Spleen (tissue), 11 donors: ENCODE data around the gene PRKAG3. TPM values are rescaled to one million over a fixed set of nuclear protein-coding genes. Genes with fewer than 3 reads are reported as not detected.
A peak's percentile ranks its signal among the peaks of the same experiment; 100 is the strongest.

ENCODE experiments used
- DNase-seq: peaks from one replicate; pipeline ENCODE4 v3.0.0-alpha.2; 2020
- H3K27ac ChIP-seq, 8 donors: fragments of 200-600 bp; sonication (generic) in 7 of 8; 1 replicate in 4 of 8; 2 replicates in 4 of 8; pipeline versions ENCODE4 v1.5.0 to v1.8.0; 2016 to 2021; ENCODE audit warnings: inconsistent platforms in 4 of 8, mild to moderate bottlenecking in 4 of 8, moderate library complexity in 1 of 8
- H3K27me3 ChIP-seq, 7 donors: fragments of 200-600 bp; sonication (generic) in 6 of 7; replicated peaks in 1 of 7; 1 replicate in 4 of 7; 2 replicates in 3 of 7; pipeline versions ENCODE4 v1.5.0 to v1.8.0; 2016 to 2021; ENCODE audit warnings: inconsistent platforms in 3 of 7, mild to moderate bottlenecking in 1 of 7
- H3K36me3 ChIP-seq, 6 donors: fragments of 200-600 bp; sonication (generic) in 5 of 6; 1 replicate in 4 of 6; 2 replicates in 2 of 6; pipeline versions ENCODE4 v1.5.0 to v1.8.0; 2016 to 2021; ENCODE audit warnings: inconsistent platforms in 2 of 6
- H3K4me1 ChIP-seq, 6 donors: fragments of 200-600 bp; sonication (generic) in 5 of 6; 1 replicate in 3 of 6; 2 replicates in 3 of 6; pipeline versions ENCODE4 v1.5.0 to v1.8.0; 2016 to 2021; ENCODE audit warnings: inconsistent platforms in 3 of 6
- H3K4me3 ChIP-seq, 8 donors: fragments of 200-600 bp; sonication (generic) in 7 of 8; 1 replicate in 4 of 8; 2 replicates in 4 of 8; pipeline versions ENCODE4 v1.5.0 to v1.8.0; 2016 to 2021; ENCODE audit warnings: inconsistent platforms in 4 of 8, mild to moderate bottlenecking in 4 of 8, moderate library complexity in 2 of 8
- H3K9me3 ChIP-seq, 8 donors: fragments of 200-600 bp; sonication (generic) in 7 of 8; 1 replicate in 4 of 8; 2 replicates in 4 of 8; pipeline versions ENCODE4 v1.5.0 to v1.8.0; 2016 to 2021; ENCODE audit warnings: inconsistent platforms in 4 of 8
- CTCF ChIP-seq, 11 experiments: fragments of 200-600 bp in 7 of 11; fragments of 450-650 bp in 4 of 11; sonication (generic) in 4 of 11; IDR thresholded peaks in 8 of 11; conservative IDR thresholded peaks in 3 of 11; 1 replicate in 7 of 11; 2 replicates in 4 of 11; pipeline versions ENCODE4 v1.4.0 to v1.8.0; 2016 to 2021; ENCODE audit warnings: antibody characterized with exemption in 11 of 11, inconsistent platforms in 4 of 11, mild to moderate bottlenecking in 1 of 11
- POLR2A ChIP-seq, 3 donors: fragments of 450-650 bp; IDR thresholded peaks; one replicate each; pipeline ENCODE4 v1.5.1; 2017; ENCODE audit warnings: antibody characterized with exemption in 3 of 3, mild to moderate bottlenecking in 1 of 3
- POLR2AphosphoS5 ChIP-seq, 3 donors: sonication (generic); formaldehyde crosslinking; IDR thresholded peaks; one replicate each; pipeline ENCODE4 v1.5.1; 2017; ENCODE audit warnings: antibody characterized with exemption in 3 of 3
- WGBS, 5 donors: extraction: QIAGEN DNeasy Blood & Tissue Kit in 3 of 5; methylation state at CpG; one replicate each; pipeline versions ENCODE4 v1.1.5 to v1.1.7; 2013 to 2018; 5-methylcytosine and 5-hydroxymethylcytosine counted together
- intact Hi-C: fragments of 100-400 bp; cut with DNase I; formaldehyde crosslinking; loops from one replicate; pipeline ENCODE4 v1.15.0; 2023; ENCODE audit warnings: low total_unique reads
- polyA plus RNA-seq, 3 donors: library from polyadenylated mRNA; stranded (reverse); fragments of 200-250 nt; gene quantifications; one replicate each; pipeline ENCODE4 v1.2.1, GENCODE V29; 2013
- total RNA-seq, 7 donors: library from RNA; depleted of rRNA in 3 of 7; stranded (reverse); fragments of >200 nt in 3 of 7; fragmentation: NEBNext Ultra II Directional in 4 of 7; extraction: Animal tissue kit (Norgen Biotek cat#: 25700) in 4 of 7; gene quantifications; one replicate each; pipeline versions ENCODE4 v1.1.0 to v1.2.1, GENCODE V29; 2016 to 2021
- donor health status: healthy with polysubstance abuse.
- donor health status: DM: no; HTN: no; CAD: no; lungs with moderate emphysema.
- donor health status: DM: no; HTN: no; CAD: no.
- donor health status: Bipolar disorder and iron deficiency.
- donor health status: healthy.
- donor health status: DM: no; HTN: no; CAD: no.
- donor health status: DM: yes; HTN: yes; CAD: no.

PRKAG3 gene
- total and polyA plus RNA-seq, 10 donors: not detected

DNA sequence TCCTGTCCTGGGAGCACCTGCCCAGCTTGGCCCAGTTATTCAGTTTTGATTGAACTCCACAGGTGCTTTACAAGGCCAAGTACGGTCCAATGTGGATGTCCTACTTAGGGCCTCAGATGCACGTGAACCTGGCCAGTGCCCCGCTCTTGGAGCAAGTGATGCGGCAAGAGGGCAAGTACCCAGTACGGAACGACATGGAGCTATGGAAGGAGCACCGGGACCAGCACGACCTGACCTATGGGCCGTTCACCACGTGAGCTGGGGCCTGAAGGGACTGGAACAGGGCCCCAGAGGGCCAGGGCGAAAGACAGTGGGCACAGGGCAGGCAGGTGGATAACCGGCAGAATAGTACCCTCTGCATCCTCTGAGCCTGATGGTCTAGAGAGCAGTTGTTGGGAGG is 22.1 kb downstream of the PRKAG3 start:
- peaks cover 0 to 9% (median 7%) of the 10 kb centered on the region in 8 donors for H3K9me3 ChIP-seq
- peaks cover 0 to 25% (median 4%) of the 10 kb centered on the region in 6 donors for H3K36me3 ChIP-seq
- intact Hi-C loops: no loop called here
- TF ChIP-seq CTCF (IDR thresholded peaks at IDR 0.05 in 8 of 11, conservative IDR thresholded peaks at IDR 0.05 in 3 of 11) (no peak), POLR2A (IDR thresholded peaks at IDR 0.05) (no peak), POLR2AphosphoS5 (IDR thresholded peaks at IDR 0.05) (no peak)
- no peak for DNase-seq
- no peak overlapping the region for H3K27ac ChIP-seq
- peaks cover 0 to 18% (median 5%) of the 10 kb centered on the region in 6 donors for H3K4me1 ChIP-seq
- peaks cover 0 to 24% (median 0%) of the 10 kb centered on the region in 7 donors for H3K27me3 ChIP-seq
- H3K4me3 ChIP-seq: no peak overlapping the region
- 90 to 97% (median 95%) methylated on average over 12 of the region's 12 CpGs for WGBS, 5 donors

DNA sequence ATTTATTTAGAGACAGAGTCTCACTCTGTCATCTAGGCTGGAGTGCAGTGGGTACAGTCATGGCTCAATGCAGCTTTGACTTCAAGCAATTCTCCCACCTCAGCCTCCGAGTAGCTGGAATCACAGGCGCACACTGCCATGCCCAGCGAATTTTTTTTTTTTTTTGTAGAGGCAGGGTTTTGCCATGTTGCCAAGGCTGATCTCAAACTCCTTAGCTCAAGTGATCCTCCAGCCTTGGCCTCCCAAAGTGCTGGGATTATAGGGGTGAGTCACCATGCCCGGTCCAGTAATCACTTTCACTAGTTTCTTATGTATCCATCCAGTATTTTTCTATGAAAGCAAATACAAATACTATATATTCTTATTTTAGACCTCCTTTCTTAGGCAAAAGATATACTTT is 24.0 kb downstream of the PRKAG3 start:
- Histone ChIP-seq H3K36me3 (peaks cover 0 to 6% (median 2%) of the 10 kb centered on the region in 6 donors), H3K4me3 (no peak overlapping the region), H3K9me3 (peaks cover 0 to 21% (median 14%) of the 10 kb centered on the region in 8 donors), H3K27ac (no peak overlapping the region), H3K27me3 (peaks cover 0 to 20% (median 0%) of the 10 kb centered on the region in 7 donors), H3K4me1 (peaks cover 0 to 24% (median 6%) of the 10 kb centered on the region in 6 donors)
- no peak for DNase-seq
- TF ChIP-seq POLR2A (IDR thresholded peaks at IDR 0.05) (no peak), CTCF (IDR thresholded peaks at IDR 0.05 in 8 of 11, conservative IDR thresholded peaks at IDR 0.05 in 3 of 11) (no peak), POLR2AphosphoS5 (IDR thresholded peaks at IDR 0.05) (no peak)
- WGBS, 5 donors: 83 to 95% (median 88%) methylated on average over 4 of the region's 4 CpGs
- intact Hi-C loops: no loop called here

- H3K4me3 ChIP-seq: no peak overlapping the region
- 26 to 35% (median 32%) methylated on average over 10 of the region's 10 CpGs for WGBS, 5 donors
- intact Hi-C loops: no loop called here
- no peaks in the 10 kb centered on the region for H3K36me3 ChIP-seq
- no peak for DNase-seq
- H3K27me3 ChIP-seq: peaks cover 0 to 16% (median 0%) of the 10 kb centered on the region in 7 donors
- peaks cover 0 to 21% (median 14%) of the 10 kb centered on the region in 8 donors for H3K9me3 ChIP-seq
- peaks cover 0 to 29% (median 11%) of the 10 kb centered on the region in 6 donors for H3K4me1 ChIP-seq
- TF ChIP-seq CTCF (IDR thresholded peaks at IDR 0.05 in 8 of 11, conservative IDR thresholded peaks at IDR 0.05 in 3 of 11) (no peak), POLR2A (IDR thresholded peaks at IDR 0.05) (no peak), POLR2AphosphoS5 (IDR thresholded peaks at IDR 0.05) (peak in 1 of 3 donors; percentile 22)
- peak overlapping the region in 7 of 8 donors; percentile 12 to 76 (median 55) for H3K27ac ChIP-seq
Observed at GRCh38 chr2:218806346-218806978, 25.1 kb downstream of the PRKAG3 start.

DNA sequence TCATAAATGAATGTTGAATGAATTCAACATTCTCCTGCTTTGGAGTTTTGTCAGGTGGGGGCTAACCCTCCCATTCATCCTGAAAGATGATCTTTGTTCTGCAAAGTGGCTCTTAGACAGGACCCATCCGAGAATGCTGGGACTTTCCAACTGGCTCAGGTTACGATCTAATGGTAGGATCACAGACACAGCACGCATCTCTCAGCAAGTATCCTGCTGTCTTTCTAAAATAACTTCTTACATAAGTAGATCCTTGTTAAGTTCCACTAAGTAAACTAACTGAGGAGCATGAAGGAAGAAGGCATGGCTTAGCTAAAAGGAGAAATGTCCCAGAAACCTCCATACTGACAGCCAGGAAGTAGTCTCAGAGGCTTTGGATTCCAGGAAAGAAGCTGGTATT is 26.0 kb downstream of the PRKAG3 start:
- TF ChIP-seq POLR2A (IDR thresholded peaks at IDR 0.05): no peak
- no peak for TF ChIP-seq CTCF (IDR thresholded peaks at IDR 0.05 in 8 of 11, conservative IDR thresholded peaks at IDR 0.05 in 3 of 11)
- TF ChIP-seq POLR2AphosphoS5 (IDR thresholded peaks at IDR 0.05): no peak
- intact Hi-C loops: no loop called here
- peaks cover 0 to 21% (median 14%) of the 10 kb centered on the region in 8 donors for H3K9me3 ChIP-seq
- H3K4me1 ChIP-seq: peaks cover 0 to 29% (median 11%) of the 10 kb centered on the region in 6 donors
- peaks cover 0 to 16% (median 0%) of the 10 kb centered on the region in 7 donors for H3K27me3 ChIP-seq
- no peak overlapping the region for H3K4me3 ChIP-seq
- WGBS, 5 donors: 48 to 73% (median 64%) methylated on average over 3 of the region's 3 CpGs
- no peak for DNase-seq
- no peaks in the 10 kb centered on the region for H3K36me3 ChIP-seq
- H3K27ac ChIP-seq: peak overlapping the region in 7 of 8 donors; percentile 12 to 76 (median 55)
